Eye (tissue), 1 donor: ENCODE measurements around the gene ATP11A.

Experiments used
- DNase-seq: peaks from one replicate; pipeline ENCODE4 v3.0.0-alpha.2; 2015

ATP11A gene

GRCh38 chr13:112726016-112726767 lies 36.4 kb downstream of the ATP11A start:
- DNase-seq: no peak

DNA sequence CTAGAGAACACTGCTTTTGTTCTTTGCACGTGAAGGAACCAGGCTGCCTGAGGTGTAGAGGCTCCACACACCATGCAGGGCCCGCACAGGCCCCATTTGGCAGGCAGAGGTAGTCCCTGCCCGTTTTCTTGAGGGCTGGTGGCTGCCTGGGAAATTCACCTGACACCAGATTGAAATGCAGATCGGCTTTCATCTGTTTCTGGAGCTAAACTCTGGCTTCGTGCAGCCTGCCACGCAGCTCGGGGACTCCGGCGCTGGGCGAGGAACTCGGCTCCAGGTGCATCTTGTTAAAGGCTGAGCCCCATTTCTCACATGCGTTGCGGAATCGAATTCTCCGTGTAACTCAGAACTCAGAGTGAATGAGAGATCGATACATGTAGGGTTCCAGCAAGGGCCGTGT lies 37.7 kb downstream of the ATP11A start:
- DNase-seq: no peak

- no peak for DNase-seq
Measured at GRCh38 chr13:112728375-112729126, 38.7 kb downstream of the ATP11A start.

DNA sequence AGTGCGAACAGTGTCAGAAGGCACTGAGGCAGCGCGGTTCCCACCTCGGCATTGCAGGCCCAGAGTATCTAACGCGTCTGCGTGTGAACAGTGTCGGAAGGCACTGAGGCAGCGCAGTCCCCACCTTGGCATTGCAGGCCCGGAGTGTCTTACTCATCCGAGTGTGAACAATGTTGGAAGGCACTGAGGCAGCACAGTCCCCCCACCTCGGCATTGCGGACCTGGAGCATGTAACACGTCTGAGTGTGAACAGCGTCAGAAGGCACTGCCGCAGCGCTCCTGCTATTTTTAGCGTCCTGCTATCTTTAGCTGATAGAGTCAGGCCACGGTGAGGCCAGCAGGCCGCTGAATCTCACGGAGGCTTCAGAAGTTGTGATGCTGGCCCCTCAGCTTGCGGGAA lies 39.6 kb downstream of the ATP11A start:
- DNase-seq: no peak

DNA sequence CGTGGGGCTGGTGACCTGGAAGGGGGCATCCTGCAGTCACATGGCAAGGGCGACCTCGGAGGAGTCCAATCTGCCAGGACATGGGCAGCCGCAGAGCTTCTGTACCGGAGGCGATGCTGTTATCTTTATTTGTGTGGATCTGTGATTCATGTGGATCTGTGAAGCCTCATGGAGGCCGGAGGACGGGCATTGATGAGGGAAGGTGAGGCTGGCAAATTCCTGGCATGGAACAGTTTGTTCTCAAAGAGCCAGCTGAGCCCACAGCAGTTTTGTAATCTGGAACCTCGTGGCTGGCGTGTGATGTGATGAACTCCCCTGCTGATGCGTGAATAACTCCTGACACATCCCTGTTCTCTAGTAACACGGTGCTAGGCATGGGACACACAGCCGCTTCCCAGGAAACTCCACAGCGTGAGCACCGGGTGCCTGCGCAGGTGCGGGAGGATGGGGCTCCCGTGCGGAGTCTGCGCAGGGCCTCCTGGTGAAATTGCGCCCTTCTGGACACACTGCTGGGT lies 40.4 kb downstream of the ATP11A start:
- DNase-seq: no peak

GRCh38 chr13:112731667-112732616 lies 42.1 kb downstream of the ATP11A start:
- no peak for DNase-seq

DNA sequence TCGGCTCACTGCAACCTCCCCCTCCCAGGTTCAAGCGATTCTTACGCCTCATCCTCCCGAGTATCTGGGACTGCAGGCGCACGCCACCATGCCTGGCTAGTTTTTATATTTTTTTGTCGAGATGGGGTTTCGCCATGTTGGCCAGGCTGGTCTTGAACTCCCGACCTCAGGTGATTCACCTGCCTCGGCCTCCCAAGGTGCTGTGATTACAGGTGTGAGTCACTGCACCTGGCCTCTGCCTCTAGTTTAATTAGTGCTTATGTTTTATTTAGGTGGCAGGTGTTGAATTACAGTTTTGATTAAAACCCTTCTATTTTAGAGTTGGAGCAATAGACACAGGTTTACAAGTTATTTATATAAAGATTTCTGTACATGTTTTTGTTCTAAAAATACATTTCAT lies 42.8 kb downstream of the ATP11A start:
- no peak for DNase-seq

- no peak for DNase-seq
Measured at GRCh38 chr13:112733112-112733511, 43.3 kb downstream of the ATP11A start.

DNA sequence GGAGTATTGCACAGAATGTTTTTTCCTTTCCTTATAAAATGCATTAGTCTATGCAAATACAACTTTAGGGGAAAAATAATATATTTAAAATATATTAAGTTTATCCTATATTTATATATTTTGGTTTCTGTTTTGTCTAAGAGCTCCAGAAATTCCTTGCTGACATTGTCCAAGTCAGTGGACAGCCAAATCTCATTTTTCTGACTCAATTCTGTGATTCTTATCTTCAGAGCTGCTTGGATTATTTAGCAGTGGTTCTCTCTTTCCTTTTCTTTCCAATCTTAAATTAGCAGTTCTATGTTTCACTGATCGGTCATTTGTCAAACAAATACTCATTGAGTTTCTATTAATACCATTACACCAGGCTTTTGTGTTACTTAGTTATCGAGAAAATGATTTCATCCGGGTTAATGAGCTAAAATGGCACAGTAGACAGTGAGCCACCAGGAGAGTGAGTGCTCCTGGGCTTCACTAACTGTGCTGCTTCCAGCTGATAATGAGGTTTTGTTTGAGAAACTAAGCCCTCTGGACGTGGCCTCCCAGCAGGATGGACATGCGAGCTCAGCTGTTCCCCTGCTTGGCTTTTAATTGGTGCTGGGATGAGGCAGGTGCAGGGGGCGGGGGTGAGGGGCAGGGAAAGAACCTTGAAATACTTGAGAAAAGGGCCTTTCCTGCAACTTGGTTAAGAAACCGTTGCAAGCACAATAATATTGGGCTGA lies 44.0 kb downstream of the ATP11A start:
- DNase-seq: peak; percentile 89

GRCh38 chr13:112734696-112735547 lies 45.1 kb downstream of the ATP11A start:
- peak; percentile 60 for DNase-seq

- DNase-seq: no peak
Measured at GRCh38 chr13:112735791-112736190, 46.0 kb downstream of the ATP11A start.

DNA sequence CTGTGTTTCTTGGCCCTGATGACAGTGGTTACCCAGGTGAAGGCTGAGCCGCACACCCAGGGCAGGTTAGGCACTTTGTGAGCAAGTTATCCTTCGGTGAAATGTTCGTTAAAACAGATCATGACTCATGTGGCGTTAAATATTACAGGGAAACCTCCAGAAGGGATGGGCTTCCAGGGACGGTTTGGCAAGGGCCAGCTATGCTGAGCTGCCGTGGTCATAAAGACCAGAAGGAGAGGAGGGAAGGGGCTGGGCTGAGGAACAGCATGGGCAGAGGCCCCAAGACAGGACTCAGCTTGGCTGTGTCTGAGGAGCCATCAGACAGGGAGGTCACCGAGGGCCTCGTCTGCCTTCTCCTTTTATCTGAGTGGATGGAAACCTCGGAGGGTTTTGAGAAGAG lies 47.5 kb downstream of the ATP11A start:
- DNase-seq: no peak

GRCh38 chr13:112738606-112739005 lies 48.8 kb downstream of the ATP11A start:
- DNase-seq: no peak

DNA sequence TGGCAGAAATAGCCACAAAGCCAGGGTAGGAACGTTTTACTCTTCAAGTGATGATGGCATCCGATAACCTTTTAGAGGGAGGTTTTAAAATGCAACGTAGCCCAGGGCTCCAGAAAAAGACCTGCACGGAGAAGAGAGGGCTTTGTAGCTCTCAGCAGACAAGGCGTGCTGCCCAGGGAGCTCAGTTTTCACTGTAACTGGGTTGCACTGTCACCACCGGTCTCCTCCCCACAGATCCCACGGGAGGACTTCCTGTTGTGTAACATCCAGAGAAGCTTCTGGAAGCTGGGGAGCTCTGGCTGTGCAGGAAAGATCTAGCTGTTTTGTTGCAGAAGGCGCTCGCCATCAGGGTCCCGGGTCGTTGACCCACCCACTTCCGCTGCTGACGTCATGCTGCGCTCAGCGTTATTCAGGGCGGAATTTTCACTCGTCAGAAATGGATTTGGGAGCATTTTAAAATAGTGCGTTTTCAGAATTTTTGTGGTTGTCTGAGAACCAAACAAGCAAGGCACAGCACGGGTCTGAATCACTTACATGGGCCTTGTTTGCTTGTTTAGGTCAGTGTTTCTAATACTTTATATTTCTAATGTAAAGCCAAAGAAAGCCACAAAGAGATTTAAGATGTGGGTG lies 50.8 kb downstream of the ATP11A start:
- DNase-seq: peak; percentile 45

- no peak for DNase-seq
Measured at GRCh38 chr13:112741185-112741755, 51.4 kb downstream of the ATP11A start.

DNA sequence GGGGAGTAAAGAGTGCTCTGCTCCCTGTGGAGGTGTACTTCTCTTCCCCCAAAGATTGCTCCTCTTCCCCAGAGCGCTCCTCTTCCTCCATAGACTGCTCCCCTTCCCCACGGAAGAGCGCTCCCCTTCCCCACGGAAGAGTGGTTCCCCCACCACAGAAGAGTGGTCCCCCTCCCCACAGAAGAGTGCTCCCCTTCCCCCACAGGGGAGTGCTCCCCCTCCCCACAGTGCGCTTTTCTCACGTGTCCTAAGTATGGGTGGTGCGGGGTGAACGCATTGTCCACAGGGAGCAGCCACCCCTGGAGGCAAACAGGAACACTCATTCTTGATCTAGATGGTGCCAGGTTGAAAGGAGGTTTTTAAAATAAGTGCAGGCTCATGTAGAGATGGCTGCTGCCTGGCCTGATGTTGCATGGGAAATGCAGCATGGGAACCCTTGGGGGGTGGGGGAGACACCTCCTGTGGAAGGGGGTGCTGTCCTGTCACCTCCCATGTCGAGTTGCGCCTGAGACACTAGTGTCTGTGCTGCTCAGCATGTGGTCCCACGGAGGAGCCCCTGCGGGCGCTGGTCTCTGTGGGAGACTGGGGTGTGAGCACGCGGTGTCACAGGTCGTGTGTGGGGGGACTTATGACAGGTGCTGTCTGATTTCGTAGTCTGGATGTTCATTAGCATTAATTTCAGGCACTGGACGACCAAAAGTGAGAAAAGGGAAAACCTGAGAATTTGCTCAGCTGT lies 52.2 kb downstream of the ATP11A start:
- DNase-seq: no peak

DNA sequence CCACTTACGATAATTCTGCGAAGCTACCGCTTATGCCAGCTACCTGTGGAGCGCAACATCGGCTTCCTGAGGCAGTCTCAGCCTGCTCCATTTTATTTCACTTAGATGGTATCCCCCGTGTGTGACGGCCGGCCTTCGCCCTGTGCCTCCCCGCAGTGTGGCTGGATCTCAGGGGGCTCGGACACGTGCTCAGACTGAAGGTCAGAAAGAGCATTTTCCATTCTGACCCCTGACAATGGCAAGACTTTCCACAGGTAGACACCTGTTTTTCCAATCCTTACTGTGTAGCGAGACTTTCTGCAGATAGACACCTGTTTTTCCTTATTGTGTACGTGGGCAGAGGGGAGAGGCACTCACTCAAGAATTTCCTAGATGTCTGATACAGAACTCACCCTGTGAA lies 52.7 kb downstream of the ATP11A start:
- no peak for DNase-seq

DNA sequence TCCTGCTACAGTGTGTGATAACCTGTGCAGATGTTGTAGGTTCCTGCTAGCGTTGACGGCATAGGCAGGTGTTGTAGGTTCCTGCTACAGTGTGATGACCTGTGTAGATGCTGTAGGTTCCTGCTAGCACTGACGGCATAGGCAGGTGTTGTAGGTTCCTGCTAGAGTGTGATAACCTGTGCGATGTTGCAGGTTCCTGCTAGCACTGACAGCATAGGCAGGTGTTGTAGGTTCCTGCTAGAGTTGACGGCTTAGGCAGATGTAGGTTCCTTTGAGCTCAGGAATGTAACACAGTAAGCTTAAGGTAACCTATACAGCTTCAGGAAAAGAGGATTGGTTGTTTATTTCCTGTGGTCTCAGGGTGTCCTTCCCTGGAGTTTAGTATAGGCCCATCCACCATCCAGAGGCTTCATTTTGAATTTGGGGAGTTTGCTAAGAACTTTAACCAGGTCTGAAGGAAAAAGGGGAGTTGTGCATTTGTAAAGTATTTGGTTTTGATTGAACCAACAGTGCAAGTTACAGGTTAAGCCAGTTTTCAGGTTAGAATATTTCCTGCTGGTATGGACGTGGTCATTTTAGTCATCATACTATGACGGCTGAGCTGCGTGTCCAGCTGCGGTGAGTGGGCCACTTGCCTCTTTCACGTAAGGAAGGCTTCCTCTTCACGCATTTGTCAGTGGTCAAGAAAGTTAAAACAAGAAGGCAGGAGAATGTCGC lies 53.8 kb downstream of the ATP11A start:
- no peak for DNase-seq
